Measurements from ENCODE around the gene CCDC30.

The CCDC30 gene

GRCh38 chr1:42691157-42691498 is 228.0 kb downstream of the CCDC30 start:
- no peak for DNase-seq (ENCODE audit: low read depth in 2 of 2)

DNA sequence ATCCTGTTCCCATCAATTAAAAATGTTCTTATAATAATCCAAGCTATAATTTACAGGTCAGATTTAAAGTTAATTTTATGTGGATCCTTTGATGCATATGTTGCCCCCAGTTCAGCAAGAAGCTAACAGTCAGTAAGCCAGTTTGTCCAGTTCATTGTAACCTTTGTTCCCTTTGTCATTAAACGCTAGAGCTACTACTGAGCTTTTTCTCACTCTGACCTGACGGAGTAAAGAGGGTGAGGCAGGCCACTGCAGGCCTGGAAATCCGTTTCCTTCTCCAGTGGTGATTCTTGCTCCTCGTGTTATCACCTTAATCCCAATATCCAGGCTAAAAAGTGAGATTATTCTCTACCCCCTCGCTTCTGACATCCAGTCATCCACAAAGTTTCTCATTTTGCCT is 229.4 kb downstream of the CCDC30 start:
- no peak for DNase-seq (ENCODE audit: low read depth in 2 of 2)

- no peak for DNase-seq (ENCODE audit: low read depth in 2 of 2)
Measured at GRCh38 chr1:42692911-42693310, 229.8 kb downstream of the CCDC30 start.

GRCh38 chr1:42698081-42698813 is 235.2 kb downstream of the CCDC30 start:
- no peak for DNase-seq (ENCODE audit: low read depth in 2 of 2)

DNA sequence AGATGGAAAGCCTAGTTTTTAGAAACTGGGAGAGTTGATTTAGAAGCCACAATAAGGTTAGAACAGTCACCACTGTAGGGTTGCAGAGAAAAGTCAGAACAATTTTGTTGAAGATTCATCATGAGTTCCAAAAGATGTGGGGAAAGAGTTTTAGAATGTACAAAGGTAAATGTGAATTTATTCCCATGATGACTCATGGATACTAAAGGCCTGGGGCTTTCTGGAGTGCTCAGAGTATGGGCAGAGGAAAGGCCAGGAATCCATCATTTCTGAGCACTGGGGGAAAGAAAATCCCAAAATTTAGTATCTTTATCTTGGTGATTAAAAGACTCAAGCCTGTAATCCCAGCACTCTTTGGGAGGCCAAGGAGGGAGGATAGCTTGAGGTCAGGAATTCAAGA is 236.9 kb downstream of the CCDC30 start:
- DNase-seq (ENCODE audit: low read depth in 2 of 2): no peak

GRCh38 chr1:42703888-42704464 is 240.9 kb downstream of the CCDC30 start:
- no peak for DNase-seq (ENCODE audit: low read depth in 2 of 2)

Measured in stimulated activated CD4-positive, alpha-beta T cell treated with anti-CD3 and anti-CD28 coated beads, Interleukin-12 subunit alpha, Interleukin-12 subunit beta, amount 100 ng/mL, for 24 hours (primary cell).